HG03342 (cell line): ENCODE results near the gene RNASEH2C.
"Not testable (repeated sequence)": the region's sequence is repeated elsewhere in the genome, so short reads cannot be mapped to it uniquely, and the experiment has no call there.

Experiments used
- ATAC-seq: cut with Tn5 transposase; IDR thresholded peaks from one replicate; pipeline ENCODE4 v1.9.1; 2021; ENCODE audit warnings: mild to moderate bottlenecking, moderate library complexity; ENCODE audit not compliant: unreplicated experiment

Gene RNASEH2C

GRCh38 chr11:65718531-65718930 lies 2.1 kb downstream of the RNASEH2C start:
- no peak for ATAC-seq

- ATAC-seq = no peak
Measured at GRCh38 chr11:65717906-65718305, 2.7 kb downstream of the RNASEH2C start.

- no peak for ATAC-seq
Measured at GRCh38 chr11:65716774-65717405, 3.7 kb downstream of the RNASEH2C start.

- no peak for ATAC-seq
Measured at GRCh38 chr11:65716302-65716701, 4.3 kb downstream of the RNASEH2C start.

- no peak for ATAC-seq
Measured at GRCh38 chr11:65714433-65714832, 6.2 kb downstream of the RNASEH2C start.

- ATAC-seq = no peak
Measured at GRCh38 chr11:65713212-65713969, 7.2 kb downstream of the RNASEH2C start.

- ATAC-seq = no peak
Measured at GRCh38 chr11:65712633-65713076, 7.9 kb downstream of the RNASEH2C start.

- ATAC-seq = peak; percentile 79
Measured at GRCh38 chr11:65711785-65712632, 8.6 kb downstream of the RNASEH2C start, which contains the start of gene KAT5. Gene KAT5, plus strand, starts transcription at chr11:65712252. Its CDS starts 16 bp downstream, at chr11:65712268.

GRCh38 chr11:65710421-65710820 lies 10.2 kb downstream of the RNASEH2C start:
- no peak for ATAC-seq

GRCh38 chr11:65709661-65710060 lies 10.9 kb downstream of the RNASEH2C start:
- no peak for ATAC-seq

GRCh38 chr11:65708451-65708850 lies 12.1 kb downstream of the RNASEH2C start:
- ATAC-seq = no peak

- not testable (repeated sequence) for ATAC-seq
Measured at GRCh38 chr11:65707002-65707401, 13.6 kb downstream of the RNASEH2C start.

GRCh38 chr11:65706303-65706763 lies 14.3 kb downstream of the RNASEH2C start:
- not testable (repeated sequence) for ATAC-seq

GRCh38 chr11:65703846-65704245 lies 16.8 kb downstream of the RNASEH2C start:
- ATAC-seq = no peak

- ATAC-seq = no peak
Measured at GRCh38 chr11:65701686-65702085, 18.9 kb downstream of the RNASEH2C start.

- ATAC-seq = no peak
Measured at GRCh38 chr11:65700399-65700798, 20.2 kb downstream of the RNASEH2C start.

GRCh38 chr11:65699306-65699705 lies 21.3 kb downstream of the RNASEH2C start:
- ATAC-seq = no peak

GRCh38 chr11:65698205-65698604 lies 22.4 kb downstream of the RNASEH2C start:
- ATAC-seq = no peak

- no peak for ATAC-seq
Measured at GRCh38 chr11:65696802-65697552, 23.6 kb downstream of the RNASEH2C start.

- no peak for ATAC-seq
Measured at GRCh38 chr11:65695459-65696241, 24.9 kb downstream of the RNASEH2C start.
